ENCODE data around the gene TGDS.

The TGDS gene

GRCh38 chr13:94524407-94524806, 71.5 kb downstream of the TGDS start:
- no peak for ATAC-seq
- H3K27ac Mint-ChIP-seq: no peak overlapping the region
- peaks cover 2% of the 10 kb centered on the region for H3K36me3 Mint-ChIP-seq (ENCODE audit: low read depth)
- H3K4me1 Mint-ChIP-seq: no peaks in the 10 kb centered on the region
- H3K4me3 Mint-ChIP-seq: no peak overlapping the region
- DNase-seq: no peak
- no peaks in the 10 kb centered on the region for H3K27me3 Mint-ChIP-seq
- no peaks in the 10 kb centered on the region for H3K9me3 Mint-ChIP-seq

Measured in activated naive CD8-positive, alpha-beta T cell treated with anti-CD3 and anti-CD28 coated beads, Interleukin-2, amount 50 U/mL, for 24 hours (primary cell).